DND-41 (cell line): ENCODE data around the gene FMN1.
"Not testable (repeated sequence)": the region's sequence is repeated elsewhere in the genome, so short reads cannot be mapped to it uniquely, and the experiment has no call there.

Experiments
- ATAC-seq: fragments of 200-7000 bp; cut with Tn5 transposase; 3 replicates; pipeline ENCODE4 v1.9.1; 2021; ENCODE audit warnings: low read depth; ENCODE audit not compliant: insufficient read depth
- DNase-seq: peaks from one replicate; pipeline ENCODE4 v3.0.0-alpha.2; 2020
- H2AFZ ChIP-seq: 2 replicates; pipeline ENCODE4 v1.6.0; 2012; ENCODE audit warnings: low read depth, low read length
- H3K27ac ChIP-seq: 2 replicates; pipeline ENCODE4 v1.5.1; 2012; ENCODE audit warnings: low read length, inconsistent platforms
- H3K27me3 ChIP-seq: fragments of 200-600 bp; sonication (generic); 2 replicates; pipeline ENCODE4 v1.6.0; 2012; ENCODE audit warnings: low read length, mild to moderate bottlenecking, inconsistent platforms; ENCODE audit not compliant: insufficient read depth, poor library complexity
- H3K36me3 ChIP-seq: 2 replicates; pipeline ENCODE4 v1.5.1; 2012; ENCODE audit warnings: low read length, inconsistent platforms; ENCODE audit not compliant: insufficient read depth
- H3K4me1 ChIP-seq: 2 replicates; pipeline ENCODE4 v1.5.1; 2012; ENCODE audit warnings: mild to moderate bottlenecking, low read length; ENCODE audit not compliant: insufficient read depth
- H3K4me2 ChIP-seq: 2 replicates; pipeline ENCODE4 v1.6.0; 2012; ENCODE audit warnings: mild to moderate bottlenecking, moderate library complexity, low read length, inconsistent platforms; ENCODE audit not compliant: insufficient read depth
- H3K4me3 ChIP-seq, 2 experiments: fragments of 200-600 bp in 1 of 2; shearing (Covaris generic) in 1 of 2; 2 replicates each; pipeline ENCODE4 v1.5.1; 2012 to 2016; ENCODE audit warnings: inconsistent platforms in 2 of 2, low read length in 2 of 2, mild to moderate bottlenecking in 2 of 2, low read depth in 1 of 2, moderate library complexity in 1 of 2
- H3K79me2 ChIP-seq: 2 replicates; pipeline ENCODE4 v1.6.0; 2012; ENCODE audit warnings: low read length, inconsistent platforms; ENCODE audit not compliant: insufficient read depth
- H3K9ac ChIP-seq: 2 replicates; pipeline ENCODE4 v1.6.0; 2012; ENCODE audit warnings: low read depth, mild to moderate bottlenecking, inconsistent platforms, low read length, moderate library complexity
- H3K9me3 ChIP-seq: 2 replicates; pipeline ENCODE4 v1.5.1; 2012; ENCODE audit warnings: low read length, moderate library complexity, mild to moderate bottlenecking, inconsistent platforms; ENCODE audit not compliant: insufficient read depth, severe bottlenecking
- H4K20me1 ChIP-seq: 2 replicates; pipeline ENCODE4 v1.6.0; 2012; ENCODE audit warnings: low read length; ENCODE audit not compliant: insufficient read depth
- EZH2 ChIP-seq: IDR thresholded peaks from 3 replicates; pipeline ENCODE4 v1.6.1; 2012; ENCODE audit warnings: borderline replicate concordance, low read depth, mild to moderate bottlenecking, moderate library complexity, low read length, inconsistent platforms; ENCODE audit not compliant: severe bottlenecking
- TF ChIP-seq, protein P1 (sequence below): IDR thresholded peaks from 2 replicates; pipeline ENCODE4 v1.5.1; 2012; ENCODE audit warnings: borderline replicate concordance, low read length, moderate library complexity, mild to moderate bottlenecking; ENCODE audit not compliant: poor library complexity, severe bottlenecking; ENCODE audit errors: extremely low read depth

Gene FMN1

DNA sequence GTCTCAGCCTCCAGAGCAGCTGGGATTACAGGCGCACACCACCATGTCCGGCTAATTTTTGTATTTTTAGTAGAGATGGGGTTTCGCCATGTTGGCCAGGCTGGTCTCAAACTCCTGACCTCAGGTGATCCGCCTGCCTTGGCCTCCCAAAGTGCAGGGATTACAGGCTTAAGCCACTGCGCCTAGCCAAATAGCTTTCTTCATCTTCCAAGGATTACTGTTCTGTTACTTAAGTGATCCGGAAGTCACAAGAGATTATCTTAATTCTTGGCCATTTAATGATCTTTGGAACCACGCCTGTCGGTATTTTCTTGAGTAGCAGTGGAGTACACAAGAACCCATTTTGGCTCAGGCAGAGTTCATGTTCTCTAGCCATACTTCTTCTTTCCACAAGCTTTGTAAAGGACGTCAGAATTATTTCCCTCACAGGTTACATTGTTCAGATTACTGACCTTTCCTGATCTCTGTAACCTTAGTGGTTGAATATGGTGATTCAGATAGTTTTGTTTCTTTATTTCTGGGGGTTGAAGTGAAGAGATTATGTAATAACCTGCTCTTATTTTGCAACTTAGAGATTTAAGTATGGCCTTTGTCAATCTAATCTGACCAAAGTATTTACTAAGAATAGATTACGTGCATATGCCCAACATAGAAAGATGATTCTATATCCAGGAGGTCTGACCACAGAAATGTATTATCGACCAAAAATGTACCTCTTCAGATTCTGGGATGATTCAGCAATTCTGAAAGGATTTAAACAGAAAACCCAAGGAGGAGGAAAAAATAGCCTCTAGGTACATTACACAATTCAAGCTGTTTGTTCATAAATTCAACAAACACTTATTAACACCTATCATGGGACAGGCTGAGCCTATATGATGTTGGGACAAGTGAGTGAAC lies 344.5 kb downstream of the FMN1 start:
- H3K4me2 ChIP-seq = no peak overlapping the region
- no peak overlapping the region for H3K4me3 ChIP-seq

DNA sequence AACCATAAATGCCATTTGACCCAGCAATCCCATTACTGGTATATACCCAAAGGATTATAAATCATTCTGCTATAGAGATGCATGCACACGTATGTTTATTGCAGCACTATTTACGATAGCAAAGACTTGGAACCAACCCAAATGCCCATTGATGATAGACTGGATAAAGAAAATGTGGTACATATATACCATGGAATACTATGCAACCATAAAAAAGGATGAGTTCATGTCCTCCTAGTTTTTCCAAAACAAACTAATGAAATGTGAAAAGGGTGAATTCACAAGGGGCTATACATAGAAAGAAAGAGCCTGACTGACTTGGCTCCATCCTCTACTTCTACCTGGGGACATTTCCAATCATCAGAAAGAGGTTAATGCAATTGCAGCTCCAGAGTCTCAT lies 347.8 kb downstream of the FMN1 start:
- DNase-seq, ATAC-seq, H3K79me2 ChIP-seq: not testable (repeated sequence)

More for the DNA sequence above, 344.5 kb downstream of the FMN1 start:
- no peaks in the 10 kb centered on the region for H3K27me3 ChIP-seq
- TF ChIP-seq, protein P1, sequence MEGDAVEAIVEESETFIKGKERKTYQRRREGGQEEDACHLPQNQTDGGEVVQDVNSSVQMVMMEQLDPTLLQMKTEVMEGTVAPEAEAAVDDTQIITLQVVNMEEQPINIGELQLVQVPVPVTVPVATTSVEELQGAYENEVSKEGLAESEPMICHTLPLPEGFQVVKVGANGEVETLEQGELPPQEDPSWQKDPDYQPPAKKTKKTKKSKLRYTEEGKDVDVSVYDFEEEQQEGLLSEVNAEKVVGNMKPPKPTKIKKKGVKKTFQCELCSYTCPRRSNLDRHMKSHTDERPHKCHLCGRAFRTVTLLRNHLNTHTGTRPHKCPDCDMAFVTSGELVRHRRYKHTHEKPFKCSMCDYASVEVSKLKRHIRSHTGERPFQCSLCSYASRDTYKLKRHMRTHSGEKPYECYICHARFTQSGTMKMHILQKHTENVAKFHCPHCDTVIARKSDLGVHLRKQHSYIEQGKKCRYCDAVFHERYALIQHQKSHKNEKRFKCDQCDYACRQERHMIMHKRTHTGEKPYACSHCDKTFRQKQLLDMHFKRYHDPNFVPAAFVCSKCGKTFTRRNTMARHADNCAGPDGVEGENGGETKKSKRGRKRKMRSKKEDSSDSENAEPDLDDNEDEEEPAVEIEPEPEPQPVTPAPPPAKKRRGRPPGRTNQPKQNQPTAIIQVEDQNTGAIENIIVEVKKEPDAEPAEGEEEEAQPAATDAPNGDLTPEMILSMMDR = no peak
- no peak for TF ChIP-seq EZH2
- H3K36me3 ChIP-seq = no peaks in the 10 kb centered on the region
- no peak overlapping the region for H3K9ac ChIP-seq
- no peaks in the 10 kb centered on the region for H3K9me3 ChIP-seq
- no peak for DNase-seq
- ATAC-seq = no peak
- H3K4me1 ChIP-seq = no peaks in the 10 kb centered on the region
- no peaks in the 10 kb centered on the region for H3K79me2 ChIP-seq
- H2AFZ ChIP-seq = no peak overlapping the region
- no peak overlapping the region for H3K27ac ChIP-seq
- H4K20me1 ChIP-seq = no peaks in the 10 kb centered on the region

DNA sequence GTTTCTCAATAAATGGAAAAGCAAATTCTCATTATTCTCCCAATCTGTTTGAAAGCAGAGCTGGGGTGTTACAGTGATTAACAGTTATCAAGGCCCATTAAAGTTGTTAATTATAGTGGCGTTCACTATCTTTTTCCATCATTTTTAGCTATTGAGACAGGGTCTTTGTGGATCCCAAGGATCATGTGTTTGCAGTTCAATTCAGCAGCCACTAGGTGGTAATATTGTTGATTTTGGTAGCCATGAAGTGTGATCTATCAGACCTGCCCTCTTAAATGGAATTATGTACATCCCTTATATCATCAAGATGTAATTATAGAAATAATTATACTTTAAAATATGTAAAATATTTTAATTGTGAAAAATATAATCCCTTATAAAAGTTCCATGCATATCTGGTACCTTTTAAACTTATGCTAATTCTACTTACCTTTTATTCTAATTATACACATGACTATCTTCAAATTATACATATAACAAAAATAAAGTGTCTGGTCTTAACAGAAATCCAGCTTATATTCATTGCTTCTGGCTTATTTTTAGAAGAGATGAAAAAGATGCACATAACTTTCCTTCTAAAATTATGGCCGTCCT lies 350.3 kb downstream of the FMN1 start:
- Histone ChIP-seq H3K4me2 (no peak overlapping the region), H3K9ac (no peak overlapping the region), H3K79me2 (no peaks in the 10 kb centered on the region), H3K9me3 (no peaks in the 10 kb centered on the region), H3K27me3 (peaks cover 3% of the 10 kb centered on the region), H4K20me1 (no peaks in the 10 kb centered on the region), H3K4me1 (no peaks in the 10 kb centered on the region), H2AFZ (no peak overlapping the region), H3K4me3 (no peak overlapping the region), H3K27ac (no peak overlapping the region), H3K36me3 (no peaks in the 10 kb centered on the region)
- no peak for ATAC-seq
- no peak for DNase-seq
- TF ChIP-seq, protein P1 = peak; percentile 67
- no peak for TF ChIP-seq EZH2

More for the DNA sequence above, 347.8 kb downstream of the FMN1 start:
- not testable (repeated sequence) for H3K4me3 ChIP-seq, H2AFZ ChIP-seq, H3K27me3 ChIP-seq, H3K4me1 ChIP-seq, H3K36me3 ChIP-seq, H3K9ac ChIP-seq, H3K9me3 ChIP-seq, H4K20me1 ChIP-seq, H3K4me2 ChIP-seq, H3K27ac ChIP-seq

DNA sequence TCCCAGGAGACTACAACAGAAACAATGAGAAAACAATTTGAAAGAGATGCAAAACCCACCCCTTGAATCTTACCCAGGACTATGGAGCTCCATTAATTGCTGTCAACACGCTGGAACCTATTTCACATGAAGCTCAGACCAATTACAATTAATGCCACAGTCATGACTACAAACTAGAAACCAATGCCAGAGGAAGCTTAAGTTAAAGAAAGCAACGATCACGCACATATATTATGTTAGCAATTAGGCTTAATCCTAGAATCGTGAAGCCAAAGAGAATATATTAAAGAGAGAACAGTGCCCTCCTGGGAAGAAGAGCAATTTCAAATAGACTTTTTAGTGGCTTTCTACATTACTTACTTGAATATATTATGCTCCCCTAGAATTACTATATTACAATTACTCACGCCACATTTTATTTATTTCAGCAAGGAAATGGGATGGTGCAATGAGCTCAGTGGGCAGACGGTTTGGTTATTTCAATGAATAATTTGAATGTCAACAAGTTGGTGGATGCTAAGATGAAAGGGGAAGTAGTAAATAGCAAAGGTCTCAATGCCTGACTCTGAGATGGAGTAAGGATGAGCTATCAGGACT lies 351.2 kb downstream of the FMN1 start:
- H3K9ac ChIP-seq = no peak overlapping the region
- H3K79me2 ChIP-seq = no peaks in the 10 kb centered on the region
- DNase-seq (no peak), ATAC-seq (no peak)
- H2AFZ ChIP-seq = no peak overlapping the region
- no peak overlapping the region for H3K4me3 ChIP-seq
- H4K20me1 ChIP-seq = no peaks in the 10 kb centered on the region
- peaks cover 3% of the 10 kb centered on the region for H3K27me3 ChIP-seq
- no peak overlapping the region for H3K4me2 ChIP-seq
- H3K27ac ChIP-seq = no peak overlapping the region
- no peaks in the 10 kb centered on the region for H3K36me3 ChIP-seq
- TF ChIP-seq, protein P1 = no peak
- TF ChIP-seq EZH2 = no peak
- H3K4me1 ChIP-seq = no peaks in the 10 kb centered on the region
- no peaks in the 10 kb centered on the region for H3K9me3 ChIP-seq
